ACC112 (cell line): ENCODE data around the gene BASP1.
"Not testable (repeated sequence)": the region's sequence is repeated elsewhere in the genome, so short reads cannot be mapped to it uniquely, and the experiment has no call there.

Source experiments
- H2AFZ ChIP-seq: fragments of 200-600 bp; sonication (generic); one replicate; pipeline ENCODE4 v1.6.0; 2017; ENCODE audit warnings: antibody characterized with exemption, low read length; ENCODE audit not compliant: unreplicated experiment
- H3K27ac ChIP-seq: fragments of 200-600 bp; sonication (generic); 2 replicates; pipeline ENCODE4 v1.5.1; 2014; ENCODE audit warnings: low read depth, mild to moderate bottlenecking, antibody characterized with exemption, low read length, moderate library complexity
- H3K27me3 ChIP-seq: fragments of 200-600 bp; sonication (generic); 2 replicates; pipeline ENCODE4 v1.6.1; 2014; ENCODE audit warnings: mild to moderate bottlenecking, antibody characterized with exemption, low read length, moderate library complexity, mixed read lengths; ENCODE audit not compliant: insufficient read depth
- H3K36me3 ChIP-seq: fragments of 200-600 bp; sonication (generic); 2 replicates; pipeline ENCODE4 v1.6.1; 2016; ENCODE audit warnings: mild to moderate bottlenecking, antibody characterized with exemption, low read length, moderate library complexity, mixed read lengths; ENCODE audit not compliant: insufficient read depth
- H3K4me1 ChIP-seq: fragments of 200-600 bp; sonication (generic); one replicate; pipeline ENCODE4 v1.6.1; 2016; ENCODE audit warnings: low read length, mixed read lengths; ENCODE audit not compliant: insufficient read depth, unreplicated experiment, control insufficient read depth
- H3K4me3 ChIP-seq: fragments of 200-600 bp; sonication (generic); 2 replicates; pipeline ENCODE4 v1.5.1; 2014; ENCODE audit warnings: mild to moderate bottlenecking, low read depth, low read length
- H3K79me2 ChIP-seq: fragments of 200-600 bp; sonication (generic); one replicate; pipeline ENCODE4 v1.6.0; 2016; ENCODE audit warnings: low read length; ENCODE audit not compliant: control insufficient read depth, unreplicated experiment, insufficient read depth

Gene BASP1

GRCh38 chr5:17191574-17191973 lies 25.9 kb upstream of the BASP1 start:
- not testable (repeated sequence) for H2AFZ ChIP-seq, H3K36me3 ChIP-seq, H3K79me2 ChIP-seq, H3K27ac ChIP-seq, H3K4me3 ChIP-seq, H3K27me3 ChIP-seq
- H3K4me1 ChIP-seq: peaks cover 26% of the 10 kb centered on the region

DNA sequence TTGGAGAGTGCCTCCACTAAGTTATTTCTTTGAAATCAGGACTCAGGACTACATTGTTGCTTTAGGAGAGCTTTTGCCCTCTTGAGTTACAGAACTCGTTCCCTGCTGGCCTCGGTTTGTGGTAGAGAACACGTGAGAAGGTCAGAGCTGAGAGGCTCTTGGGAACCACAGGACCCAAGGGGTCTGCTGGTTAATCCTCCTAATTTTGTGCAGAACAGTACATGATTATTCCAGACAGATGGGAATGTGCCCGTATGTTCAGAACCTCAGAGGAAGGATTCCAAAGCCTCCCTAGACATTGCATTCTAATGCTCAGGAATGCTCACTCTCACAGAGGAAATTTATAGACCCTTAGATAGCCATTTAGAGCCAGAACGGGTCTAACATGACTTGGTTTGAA lies 25.2 kb upstream of the BASP1 start:
- H2AFZ ChIP-seq: no peak overlapping the region
- no peaks in the 10 kb centered on the region for H3K79me2 ChIP-seq
- H3K4me3 ChIP-seq: no peak overlapping the region; the same call in 1 of the 2 replicates
- H3K4me1 ChIP-seq: peaks cover 23% of the 10 kb centered on the region
- H3K36me3 ChIP-seq: no peaks in the 10 kb centered on the region
- H3K27ac ChIP-seq: no peak overlapping the region
- no peaks in the 10 kb centered on the region for H3K27me3 ChIP-seq

- H3K4me3 ChIP-seq: no peak overlapping the region
- H3K79me2 ChIP-seq: no peaks in the 10 kb centered on the region
- no peaks in the 10 kb centered on the region for H3K27me3 ChIP-seq
- no peak overlapping the region for H3K27ac ChIP-seq
- H2AFZ ChIP-seq: no peak overlapping the region
- H3K36me3 ChIP-seq: no peaks in the 10 kb centered on the region
- H3K4me1 ChIP-seq: peaks cover under 1% of the 10 kb centered on the region
Observed at GRCh38 chr5:17196024-17196423, 21.4 kb upstream of the BASP1 start.

GRCh38 chr5:17196697-17197096 lies 20.7 kb upstream of the BASP1 start:
- H3K27me3 ChIP-seq: no peaks in the 10 kb centered on the region
- no peak overlapping the region for H2AFZ ChIP-seq
- H3K4me1 ChIP-seq: no peaks in the 10 kb centered on the region

DNA sequence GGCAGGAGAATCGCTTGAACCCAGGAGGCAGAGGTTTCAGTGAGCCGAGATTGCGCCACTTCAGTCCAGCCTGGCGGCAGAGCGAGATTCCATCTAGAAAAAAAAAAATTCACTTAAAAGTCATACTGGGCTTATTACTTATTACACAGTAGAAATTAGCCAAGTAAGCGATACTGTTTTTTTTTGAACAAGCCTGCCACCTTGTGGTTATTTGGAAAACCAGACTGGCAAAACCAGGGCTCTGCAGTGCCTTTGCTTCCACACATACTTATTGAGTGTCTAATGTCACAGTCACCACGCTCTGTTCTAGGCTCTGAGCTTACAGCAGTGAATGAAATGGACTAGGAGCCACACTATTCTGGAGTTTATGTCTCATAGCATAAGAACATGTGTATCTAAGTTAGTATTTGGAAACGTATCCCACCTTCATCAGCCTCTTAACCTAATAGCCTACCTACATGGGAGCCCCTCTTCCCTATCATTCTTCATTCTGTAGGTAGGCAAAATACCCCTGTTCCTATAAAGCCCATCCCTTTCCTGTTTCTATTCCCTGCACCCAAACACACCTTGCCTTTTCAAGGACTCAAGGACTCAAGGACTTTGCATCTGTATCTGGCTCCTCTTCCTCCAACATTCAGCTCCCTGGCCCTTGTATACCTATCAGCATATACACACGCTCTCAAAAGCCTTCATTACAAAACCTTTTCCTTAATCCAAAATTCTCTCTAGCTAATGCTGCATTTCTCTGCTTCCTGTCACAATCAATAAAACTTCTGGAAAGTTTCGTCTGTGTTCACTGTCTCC lies 13.9 kb upstream of the BASP1 start:
- Histone ChIP-seq H3K79me2 (no peaks in the 10 kb centered on the region), H3K27me3 (no peaks in the 10 kb centered on the region), H3K4me1 (no peaks in the 10 kb centered on the region), H3K36me3 (no peaks in the 10 kb centered on the region), H2AFZ (no peak overlapping the region), H3K27ac (no peak overlapping the region), H3K4me3 (no peak overlapping the region)

More at GRCh38 chr5:17196697-17197096, 20.7 kb upstream of the BASP1 start:
- Histone ChIP-seq H3K79me2 (no peaks in the 10 kb centered on the region), H3K36me3 (no peaks in the 10 kb centered on the region), H3K27ac (no peak overlapping the region), H3K4me3 (no peak overlapping the region)

DNA sequence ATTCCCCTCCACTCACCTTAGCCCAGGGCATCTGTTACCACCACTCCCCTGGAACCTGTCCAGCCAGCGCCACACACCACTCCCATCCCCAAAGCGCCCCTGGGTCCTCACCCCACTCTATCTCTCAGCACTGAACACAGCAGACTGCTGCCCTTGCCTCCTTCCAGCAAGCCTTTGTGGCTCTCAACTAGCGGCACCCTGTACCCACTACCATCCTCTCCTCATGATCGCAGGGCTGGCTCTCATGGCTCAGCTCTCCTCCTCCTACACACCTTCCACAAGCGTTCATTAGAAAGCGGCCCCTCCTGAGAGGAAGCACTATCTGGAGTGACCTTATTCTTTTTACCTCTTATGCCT lies 13.3 kb upstream of the BASP1 start:
- Histone ChIP-seq H3K4me3 (no peak overlapping the region), H3K36me3 (no peaks in the 10 kb centered on the region), H3K79me2 (no peaks in the 10 kb centered on the region), H2AFZ (no peak overlapping the region), H3K27ac (no peak overlapping the region), H3K4me1 (no peaks in the 10 kb centered on the region), H3K27me3 (no peaks in the 10 kb centered on the region)

DNA sequence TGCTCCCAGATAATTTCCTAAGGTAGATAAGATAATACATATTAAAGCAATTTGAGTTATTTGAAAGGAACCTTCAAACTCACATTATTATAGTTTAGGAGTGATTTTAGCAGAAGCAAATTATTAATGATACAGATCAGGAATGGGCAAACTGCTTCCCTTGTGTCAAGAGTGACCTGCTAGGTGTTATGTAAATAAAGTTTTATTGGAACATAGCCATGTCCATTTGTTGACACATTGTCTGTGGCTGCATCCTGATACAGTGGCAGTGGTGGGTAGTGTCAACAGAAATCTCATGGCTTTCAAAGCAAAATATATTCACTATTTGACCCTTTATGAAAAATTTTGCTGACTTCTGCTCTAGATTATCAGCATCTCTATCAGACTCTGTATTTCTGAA lies 11.4 kb upstream of the BASP1 start:
- no peaks in the 10 kb centered on the region for H3K27me3 ChIP-seq
- H2AFZ ChIP-seq: no peak overlapping the region
- H3K4me3 ChIP-seq: no peak overlapping the region
- H3K79me2 ChIP-seq: no peaks in the 10 kb centered on the region
- H3K36me3 ChIP-seq: no peaks in the 10 kb centered on the region
- H3K4me1 ChIP-seq: no peaks in the 10 kb centered on the region
- no peak overlapping the region for H3K27ac ChIP-seq

DNA sequence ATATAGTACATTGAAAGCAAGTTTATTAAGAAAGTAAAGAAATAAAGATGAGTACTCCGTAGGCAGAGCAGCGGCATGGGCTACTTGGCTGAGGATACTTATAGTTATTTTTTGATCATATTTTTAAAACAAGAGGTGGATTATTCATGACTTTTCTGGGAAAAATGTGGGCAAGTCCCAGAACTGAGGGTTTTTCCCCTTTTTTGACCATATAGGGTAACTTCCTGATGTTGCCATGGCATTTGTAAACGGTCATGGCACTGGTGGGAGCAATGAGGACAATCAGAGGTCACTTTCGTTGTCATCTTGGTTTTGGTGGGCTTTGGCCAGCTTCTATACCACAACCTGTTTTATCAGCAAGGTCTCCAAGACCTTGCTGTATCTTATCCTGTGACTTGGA lies 5.2 kb upstream of the BASP1 start:
- no peaks in the 10 kb centered on the region for H3K27me3 ChIP-seq

GRCh38 chr5:17212996-17213395 lies 4.4 kb upstream of the BASP1 start:
- H3K4me1 ChIP-seq: peaks cover 8% of the 10 kb centered on the region
- no peak overlapping the region for H2AFZ ChIP-seq
- no peaks in the 10 kb centered on the region for H3K27me3 ChIP-seq
- no peak overlapping the region for H3K27ac ChIP-seq
- H3K36me3 ChIP-seq: no peaks in the 10 kb centered on the region
- H3K79me2 ChIP-seq: peaks cover 5% of the 10 kb centered on the region
- no peak overlapping the region for H3K4me3 ChIP-seq

More for the DNA sequence above, 5.2 kb upstream of the BASP1 start:
- H3K79me2 ChIP-seq: no peaks in the 10 kb centered on the region
- no peak overlapping the region for H3K27ac ChIP-seq
- no peak overlapping the region for H2AFZ ChIP-seq
- H3K4me1 ChIP-seq: peaks cover 8% of the 10 kb centered on the region
- no peaks in the 10 kb centered on the region for H3K36me3 ChIP-seq
- H3K4me3 ChIP-seq: no peak overlapping the region

DNA sequence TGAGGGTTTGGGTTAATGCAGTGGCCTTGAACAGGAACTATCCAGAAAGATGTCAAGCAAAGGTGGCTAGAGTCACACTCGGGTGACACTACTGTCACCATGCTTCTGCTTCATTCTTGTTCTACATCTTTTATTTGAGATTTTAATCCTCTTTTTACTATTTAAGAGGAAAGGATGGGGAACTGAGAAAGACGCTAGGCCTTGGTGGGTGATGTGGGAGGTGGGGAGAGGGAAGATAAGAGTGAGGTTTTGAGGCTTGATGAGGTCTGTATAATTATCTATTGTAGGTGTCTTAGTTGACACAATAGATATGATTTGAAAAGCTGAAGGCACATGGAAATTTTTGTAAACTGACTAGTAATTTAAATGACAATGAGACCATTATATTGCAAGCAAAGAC lies 3.5 kb upstream of the BASP1 start:
- no peaks in the 10 kb centered on the region for H3K27me3 ChIP-seq
- peaks cover 8% of the 10 kb centered on the region for H3K4me1 ChIP-seq
- no peak overlapping the region for H2AFZ ChIP-seq
- H3K4me3 ChIP-seq: no peak overlapping the region
- peaks cover 15% of the 10 kb centered on the region for H3K79me2 ChIP-seq
- H3K36me3 ChIP-seq: no peaks in the 10 kb centered on the region
- no peak overlapping the region for H3K27ac ChIP-seq

DNA sequence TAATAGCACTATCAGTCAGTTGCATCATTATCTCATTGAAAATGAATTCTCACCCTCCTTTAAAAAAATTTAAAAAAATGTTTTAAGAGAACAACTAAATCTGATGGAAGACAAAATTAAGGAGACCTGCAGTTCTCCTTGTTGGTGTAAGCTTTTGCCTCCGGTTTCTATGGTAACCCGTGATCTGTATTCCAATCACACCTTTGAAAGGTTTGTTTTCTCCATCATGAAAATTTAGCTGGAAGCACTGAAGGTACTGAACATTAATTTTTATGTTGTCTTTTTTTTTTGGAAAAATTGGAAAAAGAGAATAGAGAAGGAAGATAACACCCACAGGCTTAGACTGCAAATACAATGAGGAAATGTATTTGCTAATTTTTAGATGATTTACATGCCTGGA lies 2.5 kb upstream of the BASP1 start:
- no peak overlapping the region for H2AFZ ChIP-seq
- peak overlapping the region; percentile 97 for H3K4me3 ChIP-seq
- peaks cover 13% of the 10 kb centered on the region for H3K4me1 ChIP-seq
- peaks cover 6% of the 10 kb centered on the region for H3K36me3 ChIP-seq
- peaks cover 24% of the 10 kb centered on the region for H3K79me2 ChIP-seq
- H3K27ac ChIP-seq: no peak overlapping the region
- H3K27me3 ChIP-seq: no peaks in the 10 kb centered on the region
